Measurements from ENCODE around the gene NTSR1.
"Not testable (repeated sequence)": the region's sequence is repeated elsewhere in the genome, so short reads cannot be mapped to it uniquely, and the experiment has no call there.

NTSR1 gene

GRCh38 chr20:62678553-62678952 lies 30.1 kb upstream of the NTSR1 start:
- Mint-ChIP-seq H3K27ac (ENCODE audit: low read depth) (no peak overlapping the region), H3K4me1 (peaks cover 6% of the 10 kb centered on the region), H3K4me3 (no peak overlapping the region), H3K36me3 (ENCODE audit: insufficient read depth) (peaks cover 2% of the 10 kb centered on the region), H3K9me3 (no peaks in the 10 kb centered on the region), H3K27me3 (no peaks in the 10 kb centered on the region)
- DNase-seq (ENCODE audit: low spot score in 2 of 2) (no peak), ATAC-seq (replicated peaks; ENCODE audit: extremely low read depth, poor library complexity, severe bottlenecking) (no peak)

GRCh38 chr20:62679978-62680589 lies 28.6 kb upstream of the NTSR1 start:
- DNase-seq (ENCODE audit: low spot score in 2 of 2): no peak
- Mint-ChIP-seq H3K4me3 (no peak overlapping the region), H3K27me3 (no peaks in the 10 kb centered on the region), H3K27ac (ENCODE audit: low read depth) (no peak overlapping the region), H3K36me3 (ENCODE audit: insufficient read depth) (peaks cover 2% of the 10 kb centered on the region), H3K9me3 (no peaks in the 10 kb centered on the region), H3K4me1 (peaks cover 6% of the 10 kb centered on the region)
- no peak for ATAC-seq (replicated peaks; ENCODE audit: extremely low read depth, poor library complexity, severe bottlenecking)

GRCh38 chr20:62682912-62683517 lies 25.6 kb upstream of the NTSR1 start:
- Mint-ChIP-seq H3K9me3 (no peaks in the 10 kb centered on the region), H3K27ac (ENCODE audit: low read depth) (no peak overlapping the region), H3K4me3 (no peak overlapping the region), H3K36me3 (ENCODE audit: insufficient read depth) (peaks cover 4% of the 10 kb centered on the region), H3K27me3 (peaks cover 19% of the 10 kb centered on the region), H3K4me1 (peaks cover 12% of the 10 kb centered on the region)
- no peak for ATAC-seq (replicated peaks; ENCODE audit: extremely low read depth, poor library complexity, severe bottlenecking)
- no peak for DNase-seq (ENCODE audit: low spot score in 2 of 2)

- H3K4me1 Mint-ChIP-seq; H3K4me3 Mint-ChIP-seq; DNase-seq (ENCODE audit: low spot score in 2 of 2); H3K36me3 Mint-ChIP-seq (ENCODE audit: insufficient read depth); H3K27ac Mint-ChIP-seq (ENCODE audit: low read depth); ATAC-seq (replicated peaks; ENCODE audit: extremely low read depth, poor library complexity, severe bottlenecking); H3K9me3 Mint-ChIP-seq: not testable (repeated sequence)
- H3K27me3 Mint-ChIP-seq: peaks cover 19% of the 10 kb centered on the region
Measured at GRCh38 chr20:62683660-62684322, 24.8 kb upstream of the NTSR1 start.

- Mint-ChIP-seq H3K9me3 (no peaks in the 10 kb centered on the region), H3K36me3 (ENCODE audit: insufficient read depth) (peaks cover 2% of the 10 kb centered on the region), H3K4me1 (peaks cover 7% of the 10 kb centered on the region), H3K27ac (ENCODE audit: low read depth) (no peak overlapping the region), H3K4me3 (no peak overlapping the region), H3K27me3 (peaks cover 22% of the 10 kb centered on the region)
- DNase-seq (ENCODE audit: low spot score in 2 of 2): no peak
- no peak for ATAC-seq (replicated peaks; ENCODE audit: extremely low read depth, poor library complexity, severe bottlenecking)
Measured at GRCh38 chr20:62684981-62685380, 23.7 kb upstream of the NTSR1 start.

- Mint-ChIP-seq H3K9me3 (no peaks in the 10 kb centered on the region), H3K27me3 (peaks cover 29% of the 10 kb centered on the region), H3K4me3 (no peak overlapping the region), H3K4me1 (peaks cover 7% of the 10 kb centered on the region), H3K36me3 (ENCODE audit: insufficient read depth) (peaks cover 2% of the 10 kb centered on the region), H3K27ac (ENCODE audit: low read depth) (no peak overlapping the region)
- DNase-seq (ENCODE audit: low spot score in 2 of 2) (no peak), ATAC-seq (replicated peaks; ENCODE audit: extremely low read depth, poor library complexity, severe bottlenecking) (peak; percentile 36)
Measured at GRCh38 chr20:62685781-62686555, 22.7 kb upstream of the NTSR1 start.

- H3K9me3 Mint-ChIP-seq: no peaks in the 10 kb centered on the region
- no peak overlapping the region for H3K4me3 Mint-ChIP-seq
- peaks cover 37% of the 10 kb centered on the region for H3K27me3 Mint-ChIP-seq
- peaks cover 7% of the 10 kb centered on the region for H3K4me1 Mint-ChIP-seq
- H3K27ac Mint-ChIP-seq (ENCODE audit: low read depth): no peak overlapping the region
- ATAC-seq (replicated peaks; ENCODE audit: extremely low read depth, poor library complexity, severe bottlenecking) (no peak), DNase-seq (ENCODE audit: low spot score in 2 of 2) (no peak)
- H3K36me3 Mint-ChIP-seq (ENCODE audit: insufficient read depth): peaks cover 2% of the 10 kb centered on the region
Measured at GRCh38 chr20:62686869-62687830, 21.5 kb upstream of the NTSR1 start.

- H3K4me3 Mint-ChIP-seq: no peak overlapping the region
- no peaks in the 10 kb centered on the region for H3K9me3 Mint-ChIP-seq
- no peak overlapping the region for H3K27ac Mint-ChIP-seq (ENCODE audit: low read depth)
- H3K4me1 Mint-ChIP-seq: peaks cover 12% of the 10 kb centered on the region
- DNase-seq (ENCODE audit: low spot score in 2 of 2): no peak
- H3K27me3 Mint-ChIP-seq: peaks cover 46% of the 10 kb centered on the region
- peaks cover 2% of the 10 kb centered on the region for H3K36me3 Mint-ChIP-seq (ENCODE audit: insufficient read depth)
- ATAC-seq (replicated peaks; ENCODE audit: extremely low read depth, poor library complexity, severe bottlenecking): no peak
Measured at GRCh38 chr20:62688083-62688482, 20.6 kb upstream of the NTSR1 start.

GRCh38 chr20:62688855-62689460 lies 19.7 kb upstream of the NTSR1 start:
- H3K27ac Mint-ChIP-seq (ENCODE audit: low read depth): no peak overlapping the region

GRCh38 chr20:62689861-62690260 lies 18.8 kb upstream of the NTSR1 start:
- Mint-ChIP-seq H3K9me3 (no peaks in the 10 kb centered on the region), H3K4me1 (peaks cover 12% of the 10 kb centered on the region), H3K27ac (ENCODE audit: low read depth) (no peak overlapping the region)

More at GRCh38 chr20:62688855-62689460, 19.7 kb upstream of the NTSR1 start:
- H3K9me3 Mint-ChIP-seq: no peaks in the 10 kb centered on the region
- DNase-seq (ENCODE audit: low spot score in 2 of 2) (no peak), ATAC-seq (replicated peaks; ENCODE audit: extremely low read depth, poor library complexity, severe bottlenecking) (no peak)
- peaks cover 12% of the 10 kb centered on the region for H3K4me1 Mint-ChIP-seq
- H3K27me3 Mint-ChIP-seq: peaks cover 54% of the 10 kb centered on the region
- peaks cover 2% of the 10 kb centered on the region for H3K36me3 Mint-ChIP-seq (ENCODE audit: insufficient read depth)
- H3K4me3 Mint-ChIP-seq: no peak overlapping the region

GRCh38 chr20:62690261-62690820 lies 18.3 kb upstream of the NTSR1 start:
- no peak overlapping the region for H3K4me3 Mint-ChIP-seq
- H3K4me1 Mint-ChIP-seq: peaks cover 12% of the 10 kb centered on the region
- no peak overlapping the region for H3K27ac Mint-ChIP-seq (ENCODE audit: low read depth)
- H3K36me3 Mint-ChIP-seq (ENCODE audit: insufficient read depth): peaks cover 2% of the 10 kb centered on the region
- DNase-seq (ENCODE audit: low spot score in 2 of 2) (no peak), ATAC-seq (replicated peaks; ENCODE audit: extremely low read depth, poor library complexity, severe bottlenecking) (no peak)
- no peaks in the 10 kb centered on the region for H3K9me3 Mint-ChIP-seq
- H3K27me3 Mint-ChIP-seq: peaks cover 55% of the 10 kb centered on the region

More at GRCh38 chr20:62689861-62690260, 18.8 kb upstream of the NTSR1 start:
- H3K4me3 Mint-ChIP-seq: no peak overlapping the region
- DNase-seq (ENCODE audit: low spot score in 2 of 2) (no peak), ATAC-seq (replicated peaks; ENCODE audit: extremely low read depth, poor library complexity, severe bottlenecking) (no peak)
- peaks cover 56% of the 10 kb centered on the region for H3K27me3 Mint-ChIP-seq
- peaks cover 2% of the 10 kb centered on the region for H3K36me3 Mint-ChIP-seq (ENCODE audit: insufficient read depth)

Data from central memory CD8-positive, alpha-beta T cell (primary cell).